ENCODE results near the gene SUMO3. TPM values are rescaled to one million over a fixed set of nuclear protein-coding genes. Genes with fewer than 3 reads are reported as not detected.

The SUMO3 gene
- total and polyA plus RNA-seq, 2 donors (not counting 1 experiment from before 2014, with no cell fraction given), result 96.3 to 190 TPM

- Histone ChIP-seq H3K9ac (ENCODE audit: insufficient read depth, low read length) (no peak overlapping the region), H3K9me3 (ENCODE audit: control insufficient read depth, insufficient read depth, low read depth, low read length) (no peaks in the 10 kb centered on the region), H3K27me3 (ENCODE audit: control insufficient read depth, insufficient read depth, low read length) (no peaks in the 10 kb centered on the region), H3K4me3 (replicated peaks in 1 of 4; ENCODE audit: control extremely low read depth in 1 of 4, insufficient read depth in 1 of 4, low read depth in 3 of 4, low read length in 4 of 4) (peak overlapping the region; percentile 90 to 97 (median 93)), H3K4me1 (ENCODE audit: control insufficient read depth, extremely low read depth, insufficient read depth, low read length) (peaks cover 4% of the 10 kb centered on the region), H3K36me3 (ENCODE audit: control insufficient read depth, insufficient read depth, low read length) (peaks cover 10% of the 10 kb centered on the region), H3K79me2 (ENCODE audit: control insufficient read depth, insufficient read depth, low read length) (peaks cover 58% of the 10 kb centered on the region), H3K27ac (ENCODE audit: insufficient read depth, low read length) (no peak overlapping the region), H2AFZ (ENCODE audit: low read length) (no peak overlapping the region), H4K20me1 (ENCODE audit: control insufficient read depth, extremely low read depth, insufficient read depth, low read length) (no peaks in the 10 kb centered on the region), H3K4me2 (ENCODE audit: extremely low read depth, insufficient read depth, low read length) (peak overlapping the region; percentile 95)
- TF ChIP-seq EZH2 (IDR thresholded peaks at IDR 0.05; ENCODE audit: low read length, missing control alignments), result no peak
- TF ChIP-seq CTCF (conservative IDR thresholded peaks at IDR 0.05 in 1 of 2, IDR thresholded peaks at IDR 0.05 in 1 of 2; ENCODE audit: low read depth in 1 of 2, low read length in 2 of 2), result peak; percentile 25 to 51
- peak; percentile 38 to 61 for DNase-seq (ENCODE audit: low read depth in 2 of 2)
These were observed 17.8 kb downstream of the SUMO3 start for GRCh38 chr21:44800103-44800502.

GRCh38 chr21:44799646-44800045 is 18.2 kb downstream of the SUMO3 start:
- Histone ChIP-seq H3K27me3 (ENCODE audit: control insufficient read depth, insufficient read depth, low read length) (no peaks in the 10 kb centered on the region), H3K9me3 (ENCODE audit: control insufficient read depth, insufficient read depth, low read depth, low read length) (no peaks in the 10 kb centered on the region), H2AFZ (ENCODE audit: low read length) (no peak overlapping the region), H3K79me2 (ENCODE audit: control insufficient read depth, insufficient read depth, low read length) (peaks cover 61% of the 10 kb centered on the region), H3K4me3 (replicated peaks in 1 of 4; ENCODE audit: control extremely low read depth in 1 of 4, insufficient read depth in 1 of 4, low read depth in 3 of 4, low read length in 4 of 4) (no peak overlapping the region), H3K4me1 (ENCODE audit: control insufficient read depth, extremely low read depth, insufficient read depth, low read length) (peaks cover 4% of the 10 kb centered on the region), H3K27ac (ENCODE audit: insufficient read depth, low read length) (no peak overlapping the region), H4K20me1 (ENCODE audit: control insufficient read depth, extremely low read depth, insufficient read depth, low read length) (no peaks in the 10 kb centered on the region), H3K9ac (ENCODE audit: insufficient read depth, low read length) (no peak overlapping the region), H3K4me2 (ENCODE audit: extremely low read depth, insufficient read depth, low read length) (peak overlapping the region; percentile 44), H3K36me3 (ENCODE audit: control insufficient read depth, insufficient read depth, low read length) (peaks cover 7% of the 10 kb centered on the region)
- no peak for DNase-seq (ENCODE audit: low read depth in 2 of 2)
- TF ChIP-seq CTCF (conservative IDR thresholded peaks at IDR 0.05 in 1 of 2, IDR thresholded peaks at IDR 0.05 in 1 of 2; ENCODE audit: low read depth in 1 of 2, low read length in 2 of 2) (no peak), EZH2 (IDR thresholded peaks at IDR 0.05; ENCODE audit: low read length, missing control alignments) (no peak)

DNA sequence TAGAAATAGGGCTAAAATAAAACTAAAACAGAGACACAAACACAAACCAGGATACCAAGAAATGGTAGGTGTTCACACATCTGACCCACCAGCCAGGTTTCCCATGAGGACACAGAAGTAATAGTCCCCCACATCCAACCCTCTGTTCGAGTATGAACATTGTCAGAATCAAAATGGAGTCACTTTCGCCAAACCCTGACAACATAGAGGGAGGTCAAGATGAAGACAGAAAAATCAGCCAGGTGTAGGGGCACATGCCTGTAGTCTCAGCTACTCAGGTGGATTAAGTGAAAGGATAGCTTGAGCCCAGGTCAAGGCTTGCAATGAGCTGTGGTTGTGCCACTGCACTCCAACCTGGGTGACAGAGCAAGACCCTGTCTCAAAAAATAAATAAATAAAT is 20.1 kb downstream of the SUMO3 start:
- Histone ChIP-seq H3K9ac (ENCODE audit: insufficient read depth, low read length) (no peak overlapping the region), H3K79me2 (ENCODE audit: control insufficient read depth, insufficient read depth, low read length) (peaks cover 66% of the 10 kb centered on the region), H3K4me3 (replicated peaks in 1 of 4; ENCODE audit: control extremely low read depth in 1 of 4, insufficient read depth in 1 of 4, low read depth in 3 of 4, low read length in 4 of 4) (no peak overlapping the region), H4K20me1 (ENCODE audit: control insufficient read depth, extremely low read depth, insufficient read depth, low read length) (no peaks in the 10 kb centered on the region), H3K27ac (ENCODE audit: insufficient read depth, low read length) (no peak overlapping the region), H3K36me3 (ENCODE audit: control insufficient read depth, insufficient read depth, low read length) (peaks cover 4% of the 10 kb centered on the region), H2AFZ (ENCODE audit: low read length) (no peak overlapping the region), H3K4me2 (ENCODE audit: extremely low read depth, insufficient read depth, low read length) (no peak overlapping the region), H3K27me3 (ENCODE audit: control insufficient read depth, insufficient read depth, low read length) (no peaks in the 10 kb centered on the region), H3K9me3 (ENCODE audit: control insufficient read depth, insufficient read depth, low read depth, low read length) (no peaks in the 10 kb centered on the region), H3K4me1 (ENCODE audit: control insufficient read depth, extremely low read depth, insufficient read depth, low read length) (peaks cover 2% of the 10 kb centered on the region)
- TF ChIP-seq CTCF (conservative IDR thresholded peaks at IDR 0.05 in 1 of 2, IDR thresholded peaks at IDR 0.05 in 1 of 2; ENCODE audit: low read depth in 1 of 2, low read length in 2 of 2) (no peak), EZH2 (IDR thresholded peaks at IDR 0.05; ENCODE audit: low read length, missing control alignments) (no peak)
- no peak for DNase-seq (ENCODE audit: low read depth in 2 of 2)

All from fibroblast of lung (primary cell).